LNCAP (cell line): Measurements from ENCODE around the gene MEF2C.

Experiments
- CTCF ChIP-seq: fragments of 450-650 bp; IDR thresholded peaks from 2 replicates; pipeline ENCODE4 v1.5.1; 2017; ENCODE audit warnings: mild to moderate bottlenecking

MEF2C gene

GRCh38 chr5:88695931-88696330, 187.1 kb downstream of the MEF2C start:
- TF ChIP-seq CTCF = no peak

GRCh38 chr5:88695232-88695631, 187.8 kb downstream of the MEF2C start:
- TF ChIP-seq CTCF = no peak

- TF ChIP-seq CTCF = no peak
Measured at GRCh38 chr5:88694023-88694679, 188.8 kb downstream of the MEF2C start.

GRCh38 chr5:88693071-88693932, 189.7 kb downstream of the MEF2C start:
- no peak for TF ChIP-seq CTCF

GRCh38 chr5:88691945-88692868, 190.8 kb downstream of the MEF2C start:
- no peak for TF ChIP-seq CTCF

GRCh38 chr5:88691230-88691582, 191.8 kb downstream of the MEF2C start:
- peak; percentile 21; the same call in 1 of the 2 replicates for TF ChIP-seq CTCF

- TF ChIP-seq CTCF = peak; percentile 96
Measured at GRCh38 chr5:88690409-88691229, 192.4 kb downstream of the MEF2C start.
